Activated CD4-positive, alpha-beta T cell treated with anti-CD3 and anti-CD28 coated beads, Interleukin-2, amount 10 ng/mL, durations not matched to agents 24 days and 14 days (primary cell): ENCODE measurements around the gene SAMMSON. TPM values are rescaled to one million over a fixed set of nuclear protein-coding genes. Genes with fewer than 3 reads are reported as not detected.

Experiments
- DNase-seq: peaks from one replicate; pipeline ENCODE4 v3.0.0; 2022
- H3K27ac Mint-ChIP-seq: one replicate; pipeline ENCODE4 v1.8.0; 2022; ENCODE audit warnings: mild to moderate bottlenecking, mixed read lengths
- H3K27me3 Mint-ChIP-seq: one replicate; pipeline ENCODE4 v1.8.0; 2022; ENCODE audit warnings: mixed read lengths
- H3K36me3 Mint-ChIP-seq: one replicate; pipeline ENCODE4 v1.8.0; 2022; ENCODE audit warnings: low read depth, mild to moderate bottlenecking, mixed read lengths
- H3K4me1 Mint-ChIP-seq: one replicate; pipeline ENCODE4 v1.8.0; 2021; ENCODE audit warnings: mixed read lengths
- H3K4me3 Mint-ChIP-seq: one replicate; pipeline ENCODE4 v1.8.0; 2022; ENCODE audit warnings: mild to moderate bottlenecking, moderate library complexity, mixed read lengths
- H3K9me3 Mint-ChIP-seq: one replicate; pipeline ENCODE4 v1.8.0; 2021; ENCODE audit warnings: mixed read lengths
- intact Hi-C: fragments of 100-400 bp; cut with micrococcal nuclease; formaldehyde crosslinking; loops from one replicate; pipeline ENCODE4 v1.15.1; 2023
- total RNA-seq: library from RNA; stranded (reverse); gene quantifications from 2 replicates; pipeline ENCODE4 v1.2.3, GENCODE V29; 2022

Gene SAMMSON
- total RNA-seq, 1 donor from 2014 or later = not detected

GRCh38 chr3:70049761-70050160 is 50.2 kb downstream of the SAMMSON start:
- Mint-ChIP-seq H3K9me3 (no peaks in the 10 kb centered on the region), H3K27ac (no peak overlapping the region), H3K36me3 (no peaks in the 10 kb centered on the region), H3K27me3 (peaks cover 4% of the 10 kb centered on the region), H3K4me1 (peaks cover 1% of the 10 kb centered on the region), H3K4me3 (no peak overlapping the region)
- no peak for DNase-seq
- intact Hi-C loops = no loop called here

- no peaks in the 10 kb centered on the region for H3K36me3 Mint-ChIP-seq
- H3K4me3 Mint-ChIP-seq = no peak overlapping the region
- H3K27ac Mint-ChIP-seq = no peak overlapping the region
- H3K4me1 Mint-ChIP-seq = peaks cover 1% of the 10 kb centered on the region
- H3K27me3 Mint-ChIP-seq = peaks cover 12% of the 10 kb centered on the region
- H3K9me3 Mint-ChIP-seq = no peaks in the 10 kb centered on the region
- no peak for DNase-seq
- intact Hi-C loops = no loop called here
Observed at GRCh38 chr3:70053293-70053692, 53.8 kb downstream of the SAMMSON start.

- Mint-ChIP-seq H3K9me3 (no peaks in the 10 kb centered on the region), H3K27me3 (peaks cover 12% of the 10 kb centered on the region), H3K27ac (no peak overlapping the region), H3K36me3 (no peaks in the 10 kb centered on the region), H3K4me1 (peaks cover 1% of the 10 kb centered on the region), H3K4me3 (no peak overlapping the region)
- intact Hi-C loops = no loop called here
- DNase-seq = no peak
Observed at GRCh38 chr3:70056081-70056480, 56.5 kb downstream of the SAMMSON start.

- Mint-ChIP-seq H3K27ac (no peak overlapping the region), H3K36me3 (no peaks in the 10 kb centered on the region)
- intact Hi-C loops = no loop called here
Observed at GRCh38 chr3:70057426-70057825, 57.9 kb downstream of the SAMMSON start.

GRCh38 chr3:70061096-70061495 is 61.6 kb downstream of the SAMMSON start:
- Mint-ChIP-seq H3K27ac (no peak overlapping the region), H3K4me3 (no peak overlapping the region), H3K36me3 (no peaks in the 10 kb centered on the region), H3K27me3 (peaks cover under 1% of the 10 kb centered on the region), H3K4me1 (no peaks in the 10 kb centered on the region), H3K9me3 (no peaks in the 10 kb centered on the region)
- no peak for DNase-seq
- intact Hi-C loops = no loop called here

More at GRCh38 chr3:70057426-70057825, 57.9 kb downstream of the SAMMSON start:
- no peak for DNase-seq
- Mint-ChIP-seq H3K27me3 (peaks cover 12% of the 10 kb centered on the region), H3K9me3 (no peaks in the 10 kb centered on the region), H3K4me1 (peaks cover 1% of the 10 kb centered on the region), H3K4me3 (no peak overlapping the region)

- no peaks in the 10 kb centered on the region for H3K9me3 Mint-ChIP-seq
- peaks cover 3% of the 10 kb centered on the region for H3K27me3 Mint-ChIP-seq
- intact Hi-C loops = loop anchor here (2.0 kb wide), 1 partner anchor 1589 kb away; no protein-coding TSS in a partner anchor
- H3K36me3 Mint-ChIP-seq = no peaks in the 10 kb centered on the region
- no peak overlapping the region for H3K27ac Mint-ChIP-seq
- no peaks in the 10 kb centered on the region for H3K4me1 Mint-ChIP-seq
- H3K4me3 Mint-ChIP-seq = no peak overlapping the region
- DNase-seq = no peak
Observed at GRCh38 chr3:70064194-70064779, 64.8 kb downstream of the SAMMSON start.

GRCh38 chr3:70065696-70066253 is 66.2 kb downstream of the SAMMSON start:
- intact Hi-C loops = loop anchor here (2.0 kb wide), 1 partner anchor 1587 kb away; no protein-coding TSS in a partner anchor
- Mint-ChIP-seq H3K27me3 (peaks cover 7% of the 10 kb centered on the region), H3K9me3 (no peaks in the 10 kb centered on the region), H3K36me3 (no peaks in the 10 kb centered on the region), H3K4me1 (no peaks in the 10 kb centered on the region), H3K27ac (no peak overlapping the region), H3K4me3 (no peak overlapping the region)
- no peak for DNase-seq

GRCh38 chr3:70067860-70068521 is 68.5 kb downstream of the SAMMSON start:
- no peak for DNase-seq
- Mint-ChIP-seq H3K36me3 (no peaks in the 10 kb centered on the region), H3K27me3 (peaks cover 13% of the 10 kb centered on the region), H3K27ac (no peak overlapping the region), H3K4me3 (no peak overlapping the region), H3K9me3 (no peaks in the 10 kb centered on the region), H3K4me1 (no peaks in the 10 kb centered on the region)
- intact Hi-C loops = no loop called here

GRCh38 chr3:70069557-70069956 is 70.0 kb downstream of the SAMMSON start:
- Mint-ChIP-seq H3K27ac (no peak overlapping the region), H3K4me1 (no peaks in the 10 kb centered on the region), H3K4me3 (no peak overlapping the region), H3K9me3 (no peaks in the 10 kb centered on the region), H3K27me3 (peaks cover 17% of the 10 kb centered on the region), H3K36me3 (no peaks in the 10 kb centered on the region)
- no peak for DNase-seq
- intact Hi-C loops = no loop called here

- Mint-ChIP-seq H3K4me1 (no peaks in the 10 kb centered on the region), H3K27me3 (peaks cover 22% of the 10 kb centered on the region), H3K4me3 (no peak overlapping the region), H3K36me3 (no peaks in the 10 kb centered on the region), H3K27ac (no peak overlapping the region), H3K9me3 (no peaks in the 10 kb centered on the region)
- intact Hi-C loops = no loop called here
- DNase-seq = no peak
Observed at GRCh38 chr3:70071138-70071537, 71.6 kb downstream of the SAMMSON start.

- Mint-ChIP-seq H3K4me1 (no peaks in the 10 kb centered on the region), H3K27me3 (peaks cover 21% of the 10 kb centered on the region), H3K4me3 (no peak overlapping the region), H3K27ac (no peak overlapping the region), H3K9me3 (no peaks in the 10 kb centered on the region), H3K36me3 (no peaks in the 10 kb centered on the region)
- no peak for DNase-seq
- intact Hi-C loops = no loop called here
Observed at GRCh38 chr3:70072180-70072579, 72.6 kb downstream of the SAMMSON start.

GRCh38 chr3:70072754-70073153 is 73.2 kb downstream of the SAMMSON start:
- Mint-ChIP-seq H3K36me3 (no peaks in the 10 kb centered on the region), H3K9me3 (no peaks in the 10 kb centered on the region), H3K27ac (no peak overlapping the region), H3K27me3 (peaks cover 21% of the 10 kb centered on the region), H3K4me3 (no peak overlapping the region), H3K4me1 (no peaks in the 10 kb centered on the region)
- no peak for DNase-seq
- intact Hi-C loops = no loop called here

GRCh38 chr3:70075101-70075500 is 75.6 kb downstream of the SAMMSON start:
- H3K27me3 Mint-ChIP-seq = peaks cover 16% of the 10 kb centered on the region
- no peaks in the 10 kb centered on the region for H3K9me3 Mint-ChIP-seq
- intact Hi-C loops = no loop called here
- DNase-seq = no peak
- H3K4me3 Mint-ChIP-seq = no peak overlapping the region
- no peak overlapping the region for H3K27ac Mint-ChIP-seq
- H3K36me3 Mint-ChIP-seq = no peaks in the 10 kb centered on the region
- H3K4me1 Mint-ChIP-seq = no peaks in the 10 kb centered on the region

GRCh38 chr3:70076396-70076795 is 76.9 kb downstream of the SAMMSON start:
- intact Hi-C loops = no loop called here
- H3K4me1 Mint-ChIP-seq = no peaks in the 10 kb centered on the region
- DNase-seq = no peak
- peaks cover 15% of the 10 kb centered on the region for H3K27me3 Mint-ChIP-seq
- H3K27ac Mint-ChIP-seq = no peak overlapping the region
- H3K4me3 Mint-ChIP-seq = no peak overlapping the region
- H3K36me3 Mint-ChIP-seq = no peaks in the 10 kb centered on the region
- no peaks in the 10 kb centered on the region for H3K9me3 Mint-ChIP-seq
